ENCODE results near the gene TRH. TPM values are rescaled to one million over a fixed set of nuclear protein-coding genes. Genes with fewer than 3 reads are reported as not detected.

TRH gene
- total RNA-seq, 1 donor from 2014 or later = not detected

GRCh38 chr3:129967761-129968160, 6.8 kb upstream of the TRH start:
- FAIRE-seq = no peak
- Histone ChIP-seq H3K27me3 (ENCODE audit: control insufficient read depth, insufficient read depth, low read length) (peaks cover 9% of the 10 kb centered on the region), H3K4me3 (ENCODE audit: low read depth, low read length) (no peak overlapping the region), H3K36me3 (ENCODE audit: control insufficient read depth, insufficient read depth, low read length) (no peaks in the 10 kb centered on the region)
- DNase-seq (ENCODE audit: low read depth) = no peak
- TF ChIP-seq CTCF (IDR thresholded peaks at IDR 0.05; ENCODE audit: insufficient read depth, low read length, severe bottlenecking) = no peak

GRCh38 chr3:129971351-129972052, 3.0 kb upstream of the TRH start:
- DNase-seq (ENCODE audit: low read depth) (no peak), FAIRE-seq (no peak)
- Histone ChIP-seq H3K4me3 (ENCODE audit: low read depth, low read length) (no peak overlapping the region), H3K36me3 (ENCODE audit: control insufficient read depth, insufficient read depth, low read length) (no peaks in the 10 kb centered on the region), H3K27me3 (ENCODE audit: control insufficient read depth, insufficient read depth, low read length) (peaks cover 28% of the 10 kb centered on the region)
- no peak for TF ChIP-seq CTCF (IDR thresholded peaks at IDR 0.05; ENCODE audit: insufficient read depth, low read length, severe bottlenecking)

- Histone ChIP-seq H3K27me3 (ENCODE audit: control insufficient read depth, insufficient read depth, low read length) (peaks cover 31% of the 10 kb centered on the region), H3K4me3 (ENCODE audit: low read depth, low read length) (no peak overlapping the region), H3K36me3 (ENCODE audit: control insufficient read depth, insufficient read depth, low read length) (no peaks in the 10 kb centered on the region)
- no peak for DNase-seq (ENCODE audit: low read depth)
- no peak for TF ChIP-seq CTCF (IDR thresholded peaks at IDR 0.05; ENCODE audit: insufficient read depth, low read length, severe bottlenecking)
- FAIRE-seq = no peak
These were observed 2.2 kb upstream of the TRH start for GRCh38 chr3:129972301-129972700.

- Histone ChIP-seq H3K27me3 (ENCODE audit: control insufficient read depth, insufficient read depth, low read length) (peaks cover 27% of the 10 kb centered on the region), H3K4me3 (ENCODE audit: low read depth, low read length) (no peak overlapping the region), H3K36me3 (ENCODE audit: control insufficient read depth, insufficient read depth, low read length) (no peaks in the 10 kb centered on the region)
- FAIRE-seq (no peak), DNase-seq (ENCODE audit: low read depth) (no peak)
- no peak for TF ChIP-seq CTCF (IDR thresholded peaks at IDR 0.05; ENCODE audit: insufficient read depth, low read length, severe bottlenecking)
These were observed 512 bp upstream of the TRH start for GRCh38 chr3:129973853-129974563.

GRCh38 chr3:129974833-129975704, 549 bp downstream of the TRH start:
- DNase-seq (ENCODE audit: low read depth) (no peak), FAIRE-seq (no peak)
- Histone ChIP-seq H3K4me3 (ENCODE audit: low read depth, low read length) (no peak overlapping the region), H3K36me3 (ENCODE audit: control insufficient read depth, insufficient read depth, low read length) (no peaks in the 10 kb centered on the region), H3K27me3 (ENCODE audit: control insufficient read depth, insufficient read depth, low read length) (peaks cover 27% of the 10 kb centered on the region)
- no peak for TF ChIP-seq CTCF (IDR thresholded peaks at IDR 0.05; ENCODE audit: insufficient read depth, low read length, severe bottlenecking)

Measured in bronchial epithelial cell (primary cell).